ENCODE data around the gene THEMIS.

THEMIS gene, protein sequence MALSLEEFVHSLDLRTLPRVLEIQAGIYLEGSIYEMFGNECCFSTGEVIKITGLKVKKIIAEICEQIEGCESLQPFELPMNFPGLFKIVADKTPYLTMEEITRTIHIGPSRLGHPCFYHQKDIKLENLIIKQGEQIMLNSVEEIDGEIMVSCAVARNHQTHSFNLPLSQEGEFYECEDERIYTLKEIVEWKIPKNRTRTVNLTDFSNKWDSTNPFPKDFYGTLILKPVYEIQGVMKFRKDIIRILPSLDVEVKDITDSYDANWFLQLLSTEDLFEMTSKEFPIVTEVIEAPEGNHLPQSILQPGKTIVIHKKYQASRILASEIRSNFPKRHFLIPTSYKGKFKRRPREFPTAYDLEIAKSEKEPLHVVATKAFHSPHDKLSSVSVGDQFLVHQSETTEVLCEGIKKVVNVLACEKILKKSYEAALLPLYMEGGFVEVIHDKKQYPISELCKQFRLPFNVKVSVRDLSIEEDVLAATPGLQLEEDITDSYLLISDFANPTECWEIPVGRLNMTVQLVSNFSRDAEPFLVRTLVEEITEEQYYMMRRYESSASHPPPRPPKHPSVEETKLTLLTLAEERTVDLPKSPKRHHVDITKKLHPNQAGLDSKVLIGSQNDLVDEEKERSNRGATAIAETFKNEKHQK

GRCh38 chr6:127900935-127901334 is at the start of gene THEMIS:
THEMIS (minus strand) TSS chr6:127901058; CDS start chr6:127900932, 126 bp downstream.
- H3K36me3 Mint-ChIP-seq, result peaks cover 56% of the 10 kb centered on the region

DNA sequence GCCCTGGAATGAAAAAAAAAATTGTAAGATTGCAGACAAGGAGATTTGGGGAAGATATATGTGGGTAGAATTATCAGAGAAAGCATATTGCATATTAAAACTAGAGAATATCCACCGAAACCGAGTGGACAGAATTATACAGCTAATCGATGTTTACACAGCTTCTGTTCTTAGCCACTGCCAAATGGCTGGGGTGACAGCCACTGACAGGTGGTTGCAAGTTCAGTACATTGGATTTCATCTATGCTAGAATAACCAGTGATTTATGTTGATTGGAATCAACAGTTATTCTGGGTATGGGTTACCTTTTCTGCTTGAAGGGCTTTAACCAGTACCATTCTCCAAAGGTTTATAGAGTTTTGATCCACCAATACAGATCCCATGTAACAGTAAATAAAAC is 48.4 kb upstream of the THEMIS start:
- H3K27me3 Mint-ChIP-seq, result no peaks in the 10 kb centered on the region
- H3K27ac Mint-ChIP-seq, result peak overlapping the region; percentile 95
- no peak for DNase-seq
- H3K4me1 Mint-ChIP-seq, result peaks cover 51% of the 10 kb centered on the region
- no peak overlapping the region for H3K4me3 Mint-ChIP-seq
- H3K36me3 Mint-ChIP-seq, result peaks cover 36% of the 10 kb centered on the region
- CTCF ChIA-PET, result interaction anchor here (1.2 to 1.7 kb wide), 3 partner anchors 20 to 55 kb away, joined by 3 to 5 read pairs (median 4); no protein-coding TSS in a partner anchor
- peaks cover 36% of the 10 kb centered on the region for H3K9me3 Mint-ChIP-seq

More at GRCh38 chr6:127900935-127901334, at the start of gene THEMIS:
- Mint-ChIP-seq H3K4me1 (peaks cover 61% of the 10 kb centered on the region), H3K4me3 (peak within 1 kb of the TSS; percentile 95), H3K9me3 (peaks cover 18% of the 10 kb centered on the region), H3K27ac (peak within 1 kb of the TSS; percentile 95), H3K27me3 (no peaks in the 10 kb centered on the region)
- CTCF ChIA-PET, result interaction anchor here (1.0 to 4.4 kb wide), 10 partner anchors 9 to 71 kb away, joined by 3 to 19 read pairs (median 7); no protein-coding TSS in a partner anchor
- DNase-seq, result peak; percentile 74

GRCh38 chr6:127946388-127946787 is 45.5 kb upstream of the THEMIS start:
- peaks cover 42% of the 10 kb centered on the region for H3K9me3 Mint-ChIP-seq
- DNase-seq, result no peak
- peaks cover 37% of the 10 kb centered on the region for H3K36me3 Mint-ChIP-seq
- no peaks in the 10 kb centered on the region for H3K27me3 Mint-ChIP-seq
- CTCF ChIA-PET, result no interaction called here
- peaks cover 30% of the 10 kb centered on the region for H3K4me1 Mint-ChIP-seq
- H3K27ac Mint-ChIP-seq, result no peak overlapping the region
- H3K4me3 Mint-ChIP-seq, result no peak overlapping the region

DNA sequence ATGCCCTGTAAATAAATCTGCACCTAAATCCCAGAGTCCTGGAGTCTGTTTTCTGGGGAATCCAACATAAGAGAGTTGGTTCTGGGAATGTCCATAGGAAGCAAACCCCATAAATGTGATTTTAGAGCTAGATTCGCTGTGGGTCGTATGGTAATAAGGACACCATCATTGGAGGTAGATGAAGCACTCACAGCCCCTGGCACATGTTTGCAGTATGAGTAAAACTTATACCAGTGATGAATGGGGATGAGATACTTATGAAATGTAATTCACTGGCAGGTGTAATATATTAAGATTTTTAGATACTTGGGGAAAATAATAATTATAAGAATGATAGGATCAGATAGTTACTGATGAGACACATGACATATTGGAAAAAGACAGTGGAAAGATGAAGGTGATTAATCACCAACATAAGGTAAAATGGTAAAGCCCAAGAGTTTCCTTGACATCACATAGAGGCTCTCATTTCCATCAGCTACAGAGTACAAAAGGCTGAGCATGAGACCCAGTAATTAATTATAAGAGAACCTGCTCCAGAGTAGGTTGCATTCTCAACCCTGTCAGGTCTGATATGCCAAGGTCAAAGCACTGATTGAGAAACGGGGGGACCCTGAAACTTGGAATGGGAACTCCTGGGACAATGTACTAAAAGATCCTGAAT is 44.7 kb upstream of the THEMIS start:
- H3K4me1 Mint-ChIP-seq, result peaks cover 25% of the 10 kb centered on the region
- no peaks in the 10 kb centered on the region for H3K27me3 Mint-ChIP-seq
- no peak overlapping the region for H3K4me3 Mint-ChIP-seq
- H3K9me3 Mint-ChIP-seq, result peaks cover 42% of the 10 kb centered on the region
- H3K27ac Mint-ChIP-seq, result no peak overlapping the region
- H3K36me3 Mint-ChIP-seq, result peaks cover 35% of the 10 kb centered on the region
- CTCF ChIA-PET, result no interaction called here
- DNase-seq, result no peak

DNA sequence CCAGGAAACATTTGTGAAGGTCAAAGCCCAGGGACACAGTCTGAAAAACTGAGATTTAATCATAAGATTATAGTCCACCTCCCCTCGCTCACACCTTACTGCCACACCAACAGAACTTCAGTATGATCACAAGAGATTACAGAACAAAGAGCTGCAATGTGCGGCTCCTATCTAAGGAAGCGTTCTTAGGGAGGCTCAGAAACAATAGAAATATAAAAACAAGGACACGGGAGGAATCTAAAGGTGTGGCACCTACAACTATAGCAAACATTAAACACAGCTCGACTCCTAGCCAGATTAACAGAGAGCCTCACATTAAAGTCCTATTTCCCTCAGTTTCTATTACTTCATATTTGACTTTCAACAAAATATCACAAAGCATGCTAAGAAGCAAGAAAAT is 40.4 kb upstream of the THEMIS start:
- peaks cover 35% of the 10 kb centered on the region for H3K4me1 Mint-ChIP-seq
- no peak overlapping the region for H3K4me3 Mint-ChIP-seq
- no peak overlapping the region for H3K27ac Mint-ChIP-seq
- H3K27me3 Mint-ChIP-seq, result no peaks in the 10 kb centered on the region
- CTCF ChIA-PET, result no interaction called here
- H3K36me3 Mint-ChIP-seq, result peaks cover 21% of the 10 kb centered on the region
- peaks cover 17% of the 10 kb centered on the region for H3K9me3 Mint-ChIP-seq
- DNase-seq, result no peak

DNA sequence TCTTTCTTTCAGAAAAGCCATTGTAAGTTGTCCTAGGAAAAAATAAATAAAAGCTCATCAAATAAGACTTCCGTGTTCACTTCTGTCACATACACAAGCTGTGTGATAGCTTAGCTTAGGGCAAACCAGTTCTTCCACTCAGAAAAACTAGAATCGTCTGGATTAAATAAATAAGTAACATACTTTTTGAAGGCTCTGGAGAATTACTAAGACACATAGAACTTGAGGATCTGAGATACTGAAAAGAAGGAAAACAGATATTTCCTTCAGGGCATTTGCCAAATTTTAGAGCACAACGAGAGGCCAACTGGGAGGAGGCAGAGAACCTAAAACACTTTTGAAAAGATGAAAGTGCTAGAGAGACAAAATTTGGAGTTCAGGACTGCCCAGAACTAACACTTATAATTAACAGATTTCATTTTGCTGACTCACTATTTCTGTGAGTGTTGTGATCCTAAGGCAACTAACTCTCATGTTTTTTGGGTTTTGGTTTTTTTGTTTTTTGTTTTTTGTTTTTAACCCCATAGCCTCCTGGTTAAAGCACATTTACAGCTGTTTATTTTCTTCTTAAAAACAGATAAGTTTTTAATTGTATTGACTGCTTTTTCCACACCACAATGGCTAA is 38.7 kb upstream of the THEMIS start:
- H3K36me3 Mint-ChIP-seq, result peaks cover 9% of the 10 kb centered on the region
- peaks cover 44% of the 10 kb centered on the region for H3K4me1 Mint-ChIP-seq
- peaks cover 6% of the 10 kb centered on the region for H3K9me3 Mint-ChIP-seq
- CTCF ChIA-PET, result interaction anchor here (1.4 to 1.5 kb wide), 2 partner anchors 11 to 13 kb away, joined by 3 to 4 read pairs; no protein-coding TSS in a partner anchor
- peak overlapping the region; percentile 4 for H3K27ac Mint-ChIP-seq
- DNase-seq, result no peak
- H3K4me3 Mint-ChIP-seq, result no peak overlapping the region
- H3K27me3 Mint-ChIP-seq, result no peaks in the 10 kb centered on the region

DNA sequence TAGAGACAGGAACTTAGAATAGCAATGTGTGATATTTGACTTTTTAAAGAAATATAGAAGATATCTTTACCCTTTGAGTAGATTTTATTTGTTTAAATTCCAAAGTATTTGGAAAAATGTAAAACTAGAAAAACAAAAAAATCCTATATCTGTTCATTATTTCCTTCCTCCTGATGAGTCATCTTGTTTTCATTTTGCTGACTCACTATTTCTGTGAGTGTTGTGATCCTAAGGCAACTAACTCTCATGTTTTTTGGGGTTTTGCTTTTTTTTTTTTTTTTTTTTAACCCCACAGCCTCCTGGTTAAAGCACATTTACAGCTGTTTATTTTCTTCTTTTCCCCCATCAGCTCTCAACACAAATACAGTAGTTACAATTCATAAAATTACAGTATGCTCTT is 37.8 kb upstream of the THEMIS start:
- Mint-ChIP-seq H3K27ac (peak overlapping the region; percentile 3), H3K4me3 (no peak overlapping the region), H3K9me3 (peaks cover 8% of the 10 kb centered on the region), H3K4me1 (peaks cover 53% of the 10 kb centered on the region), H3K36me3 (peaks cover 12% of the 10 kb centered on the region), H3K27me3 (no peaks in the 10 kb centered on the region)
- CTCF ChIA-PET, result interaction anchor here (0.7 to 1.5 kb wide), 2 partner anchors 14 to 59 kb away, joined by 3 read pairs; no protein-coding TSS in a partner anchor
- DNase-seq, result no peak

- H3K36me3 Mint-ChIP-seq, result peaks cover 18% of the 10 kb centered on the region
- CTCF ChIA-PET, result interaction anchor here (1.0 to 1.2 kb wide), 2 partner anchors 14 to 37 kb away, joined by 3 to 5 read pairs; partner anchors contain the start of gene THEMIS
- H3K9me3 Mint-ChIP-seq, result peaks cover 12% of the 10 kb centered on the region
- no peak overlapping the region for H3K27ac Mint-ChIP-seq
- no peak overlapping the region for H3K4me3 Mint-ChIP-seq
- DNase-seq, result no peak
- H3K27me3 Mint-ChIP-seq, result no peaks in the 10 kb centered on the region
- peaks cover 62% of the 10 kb centered on the region for H3K4me1 Mint-ChIP-seq
These were observed 36.9 kb upstream of the THEMIS start for GRCh38 chr6:127937747-127938146.

- H3K4me1 Mint-ChIP-seq, result peaks cover 66% of the 10 kb centered on the region
These were observed 36.2 kb upstream of the THEMIS start for GRCh38 chr6:127937102-127937501.

GRCh38 chr6:127934956-127935355 is 34.1 kb upstream of the THEMIS start:
- Mint-ChIP-seq H3K4me3 (peak overlapping the region; percentile 50), H3K4me1 (peaks cover 63% of the 10 kb centered on the region), H3K27ac (peak overlapping the region; percentile 97), H3K36me3 (peaks cover 30% of the 10 kb centered on the region), H3K9me3 (peaks cover 21% of the 10 kb centered on the region), H3K27me3 (no peaks in the 10 kb centered on the region)
- no peak for DNase-seq
- CTCF ChIA-PET, result interaction anchor here (0.9 to 1.7 kb wide), 6 partner anchors 9 to 41 kb away, joined by 3 to 11 read pairs (median 3); partner anchors contain the start of gene THEMIS

More at GRCh38 chr6:127937102-127937501, 36.2 kb upstream of the THEMIS start:
- no peak overlapping the region for H3K27ac Mint-ChIP-seq
- H3K9me3 Mint-ChIP-seq, result peaks cover 13% of the 10 kb centered on the region
- H3K27me3 Mint-ChIP-seq, result no peaks in the 10 kb centered on the region
- H3K36me3 Mint-ChIP-seq, result peaks cover 21% of the 10 kb centered on the region
- DNase-seq, result no peak
- no peak overlapping the region for H3K4me3 Mint-ChIP-seq
- CTCF ChIA-PET, result interaction anchor here (0.7 to 1.2 kb wide), 3 partner anchors 10 to 37 kb away, joined by 3 to 5 read pairs (median 3); partner anchors contain the start of gene THEMIS

GRCh38 chr6:127933852-127934840 is 33.3 kb upstream of the THEMIS start:
- Mint-ChIP-seq H3K4me1 (peaks cover 55% of the 10 kb centered on the region), H3K27ac (peak overlapping the region; percentile 97), H3K27me3 (no peaks in the 10 kb centered on the region), H3K4me3 (peak overlapping the region; percentile 50), H3K36me3 (peaks cover 33% of the 10 kb centered on the region), H3K9me3 (peaks cover 24% of the 10 kb centered on the region)
- peak; percentile 77 for DNase-seq
- CTCF ChIA-PET, result interaction anchor here (0.6 to 1.7 kb wide), 6 partner anchors 9 to 40 kb away, joined by 3 to 11 read pairs (median 3); partner anchors contain the start of gene THEMIS

DNA sequence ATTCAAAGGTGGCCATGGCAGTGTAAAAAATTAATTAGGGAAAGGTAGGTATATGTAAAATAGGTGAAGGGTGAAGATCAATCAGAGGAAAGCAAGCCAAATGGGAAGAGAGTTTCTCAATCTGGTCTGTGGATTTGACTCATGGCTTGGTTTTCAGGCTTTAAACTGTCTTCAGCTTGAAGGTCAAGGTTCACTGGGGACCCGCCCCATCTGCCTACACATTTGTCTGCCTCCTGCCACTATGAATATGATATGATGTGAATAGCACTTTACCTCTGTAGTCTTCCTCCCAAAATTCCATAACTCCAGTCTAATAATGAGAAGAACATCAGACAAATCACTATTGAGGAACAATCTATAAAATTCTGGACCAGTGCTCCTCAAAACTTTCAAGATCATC is 32.3 kb upstream of the THEMIS start:
- CTCF ChIA-PET, result no interaction called here
- Mint-ChIP-seq H3K27me3 (no peaks in the 10 kb centered on the region), H3K4me1 (peaks cover 46% of the 10 kb centered on the region), H3K36me3 (peaks cover 42% of the 10 kb centered on the region), H3K27ac (peak overlapping the region; percentile 75), H3K4me3 (no peak overlapping the region), H3K9me3 (peaks cover 32% of the 10 kb centered on the region)
- no peak for DNase-seq
